ENCODE data around the gene SALL2.
"Not testable (repeated sequence)": the region's sequence is repeated elsewhere in the genome, so short reads cannot be mapped to it uniquely, and the experiment has no call there.

The SALL2 gene

DNA sequence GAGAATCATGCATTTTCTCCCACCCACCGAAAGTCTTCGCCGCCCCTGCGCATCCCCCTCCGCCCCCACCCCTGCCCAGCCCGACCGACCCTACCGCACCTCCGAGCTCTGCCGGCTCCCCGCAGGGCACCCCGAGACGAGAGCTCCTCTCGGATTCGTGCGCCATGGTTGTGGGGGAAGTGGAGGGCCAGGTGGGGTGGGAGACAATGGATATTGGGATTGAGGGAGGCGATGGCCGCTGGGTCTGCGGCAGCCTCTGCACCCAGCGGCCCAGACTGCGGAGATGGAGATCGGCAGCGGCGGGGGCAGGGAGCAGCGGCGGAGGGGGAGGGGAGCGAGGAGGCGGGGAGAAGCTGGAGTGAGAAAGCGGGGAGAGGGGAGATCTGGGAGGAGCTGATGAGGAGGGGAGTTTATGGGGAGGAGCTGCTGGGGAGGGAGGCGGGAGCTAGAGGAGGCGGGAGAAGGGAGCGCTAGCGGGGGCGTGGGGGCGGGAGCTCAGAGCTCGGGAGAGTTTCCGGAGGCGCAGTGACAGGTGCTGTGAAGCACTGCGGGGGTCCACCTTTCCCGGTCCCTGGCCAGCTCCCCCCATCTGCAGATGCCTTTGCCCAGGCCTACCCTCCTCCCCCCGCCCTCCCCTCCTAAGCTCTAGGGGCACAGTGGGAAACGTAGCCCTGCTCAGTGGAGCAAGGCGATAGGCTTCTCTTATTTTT lies at the start of gene SALL2:
SALL2 (minus strand) TSS at position 385 of the 710 bp plus-strand sequence; CDS start at position 166, 219 bp downstream.
- peak; percentile 22 for DNase-seq (ENCODE audit: low spot score)

DNA sequence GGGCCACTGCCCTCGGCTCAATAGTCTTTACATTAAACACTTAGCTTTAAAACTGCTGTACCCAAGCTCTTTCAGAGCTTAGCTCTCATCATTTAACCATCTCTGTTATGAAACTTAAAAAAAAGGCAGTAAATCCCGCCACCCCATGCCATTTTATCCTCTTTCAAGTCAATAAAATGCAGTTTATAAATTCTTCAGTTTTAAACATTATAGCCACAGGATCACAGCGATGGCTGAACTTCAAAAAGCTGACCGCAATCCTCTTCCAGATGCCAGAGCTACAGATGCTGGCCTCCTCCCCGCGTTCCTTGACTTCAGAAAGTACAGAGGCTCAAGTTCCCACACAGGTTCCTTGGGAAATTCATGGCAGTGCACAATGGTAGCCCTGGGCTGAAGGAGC lies 49.5 kb upstream of the SALL2 start:
- DNase-seq (ENCODE audit: low spot score): no peak

DNA sequence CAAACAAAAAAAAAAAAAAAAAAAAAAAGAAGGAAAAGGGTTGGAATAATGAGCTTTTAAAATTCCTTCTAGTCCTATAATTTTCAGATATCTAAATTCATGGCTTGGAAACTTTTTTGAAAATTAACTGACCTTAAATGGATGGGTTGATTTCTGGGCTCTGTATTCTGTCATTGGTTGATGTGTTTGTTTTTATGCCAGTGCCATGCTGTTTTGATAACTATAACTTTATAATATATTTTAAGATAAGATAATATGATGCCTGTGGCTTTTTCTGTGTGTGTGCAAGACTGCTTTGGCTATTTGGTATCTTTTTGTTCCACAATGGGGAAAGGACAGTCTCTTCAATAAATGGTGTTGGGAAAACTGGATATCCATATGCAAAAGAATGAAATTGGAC lies 46.5 kb upstream of the SALL2 start:
- DNase-seq (ENCODE audit: low spot score): no peak

DNA sequence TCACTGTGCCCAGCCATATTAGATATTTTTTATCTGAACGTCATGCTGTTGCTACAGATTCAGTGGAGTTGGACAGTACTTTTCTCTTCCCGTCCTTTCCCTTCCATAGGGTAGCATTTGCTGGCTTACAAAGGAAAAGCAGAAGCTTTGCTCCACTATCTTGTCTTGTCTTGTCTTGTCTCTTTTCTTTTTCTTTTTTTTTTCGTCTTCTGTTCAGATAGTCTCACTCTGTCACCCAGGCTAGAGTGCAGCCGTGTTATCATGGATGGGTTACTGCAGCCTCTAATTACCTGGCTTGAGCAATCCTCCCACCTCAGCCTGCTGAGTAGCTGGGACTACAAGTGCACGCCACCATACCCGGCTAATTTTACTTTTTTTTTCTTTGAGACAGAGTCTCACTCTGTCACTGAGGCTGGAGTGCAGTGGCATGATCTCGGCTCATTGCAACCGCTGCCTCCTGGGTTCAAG lies 32.6 kb upstream of the SALL2 start:
- DNase-seq (ENCODE audit: low spot score): no peak

DNA sequence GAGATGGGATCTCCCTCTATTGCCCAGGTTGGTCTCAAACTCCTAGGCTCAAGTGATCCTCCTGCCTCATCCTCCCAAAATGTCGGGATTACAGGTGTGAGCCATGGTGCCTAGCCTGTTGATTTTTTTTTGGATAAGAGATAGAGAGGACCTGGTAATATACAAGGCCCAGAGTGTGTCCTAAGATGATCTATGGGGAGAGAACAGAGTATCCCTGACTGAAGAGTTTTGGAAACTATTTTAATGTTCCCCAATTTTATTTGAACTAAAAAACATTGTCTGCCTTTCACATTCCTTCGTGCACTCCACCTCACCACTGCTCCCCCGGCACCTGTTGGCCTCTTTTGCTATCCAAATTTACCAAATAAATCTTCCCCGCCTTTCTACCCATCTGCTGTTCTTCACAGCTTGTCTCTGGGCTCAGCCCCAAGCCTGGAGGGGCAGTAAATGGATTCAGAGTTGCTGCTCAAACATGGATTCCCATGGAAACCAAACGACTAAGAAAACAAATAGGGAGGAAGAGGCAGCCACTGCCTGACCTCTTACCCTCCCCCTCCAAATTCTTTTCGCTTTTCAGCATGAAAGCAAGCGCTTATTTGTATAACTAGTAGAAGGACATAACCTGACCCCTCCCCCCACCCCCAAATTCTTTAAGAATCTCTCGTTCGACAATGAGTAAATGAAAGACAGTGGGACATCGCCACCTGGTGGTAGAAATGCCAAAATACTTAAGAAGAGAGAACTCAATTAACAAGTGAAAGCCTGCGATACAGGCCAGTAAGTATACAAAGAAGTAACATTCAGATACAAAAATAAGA lies 31.1 kb upstream of the SALL2 start:
- peak; percentile 71 for DNase-seq (ENCODE audit: low spot score)

DNA sequence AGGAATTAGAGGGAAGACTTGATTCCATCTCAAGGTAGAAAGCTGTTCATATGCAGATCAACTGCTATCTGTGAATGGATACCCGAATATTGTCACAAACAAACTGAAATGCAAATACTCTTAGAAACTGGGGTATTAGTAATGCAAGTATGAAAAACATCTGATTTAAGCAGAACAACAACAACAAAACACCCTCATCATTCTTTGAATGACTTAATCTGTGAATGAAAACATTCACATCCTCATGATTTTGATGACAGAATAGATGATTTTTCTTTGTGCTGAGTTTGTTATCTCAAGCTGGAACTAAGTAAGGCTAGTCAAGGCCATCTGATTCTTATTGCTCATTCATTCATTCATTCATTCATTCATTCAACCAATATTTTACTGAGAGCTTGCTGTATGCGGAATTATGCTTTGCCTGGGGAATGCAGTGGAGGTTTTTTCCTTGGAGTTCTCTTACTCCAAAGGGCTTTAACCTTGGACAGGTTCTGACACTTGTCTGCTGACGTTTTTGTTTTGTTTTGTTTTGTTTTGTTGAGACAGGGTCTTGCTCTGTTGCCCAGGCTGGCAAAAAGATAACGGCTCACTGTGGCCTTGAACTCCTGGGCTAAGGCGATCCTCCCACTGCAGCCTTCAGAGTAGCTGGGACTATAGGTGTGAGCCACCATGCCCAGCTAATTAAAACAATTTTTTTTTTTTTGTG lies 30.4 kb upstream of the SALL2 start:
- no peak for DNase-seq (ENCODE audit: low spot score)

DNA sequence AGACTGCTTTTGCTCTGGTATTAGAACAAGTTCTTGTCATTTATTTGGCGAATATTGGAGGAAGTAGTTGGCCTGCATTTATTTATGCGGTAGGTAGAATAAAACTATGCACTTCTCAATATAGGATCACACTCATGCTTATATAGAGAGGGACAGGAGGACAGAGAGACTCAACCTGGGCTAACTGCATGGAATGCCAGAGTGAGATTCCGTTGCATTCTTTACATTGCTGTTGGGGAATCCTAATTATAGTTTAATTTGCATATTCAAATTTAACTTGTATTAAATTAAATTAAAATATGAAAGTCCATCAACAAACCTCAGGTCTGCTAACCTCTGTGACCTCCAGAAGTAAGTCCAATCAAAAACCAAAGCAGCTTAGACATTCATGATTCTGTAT lies 27.1 kb upstream of the SALL2 start:
- DNase-seq (ENCODE audit: low spot score): no peak

DNA sequence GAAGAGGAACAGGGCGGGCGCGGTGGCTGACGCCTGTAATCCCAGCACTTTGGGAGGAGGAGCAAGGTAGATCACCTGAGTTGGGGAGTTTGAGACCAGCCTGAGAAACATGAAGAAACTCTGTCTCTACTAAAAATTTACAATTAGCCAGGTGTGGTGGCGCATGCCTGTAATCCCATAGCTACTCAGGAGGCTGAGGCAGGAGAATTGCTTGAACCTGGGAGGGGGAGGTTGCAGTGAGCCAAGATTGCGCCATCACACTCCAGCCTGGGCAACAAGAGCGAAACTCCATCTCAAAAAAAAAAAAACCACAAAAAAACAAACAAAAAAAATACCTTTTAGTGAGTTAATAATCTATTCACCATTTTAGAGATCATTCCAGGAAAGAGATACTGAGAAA lies 18.4 kb upstream of the SALL2 start:
- DNase-seq (ENCODE audit: low spot score): not testable (repeated sequence)

DNA sequence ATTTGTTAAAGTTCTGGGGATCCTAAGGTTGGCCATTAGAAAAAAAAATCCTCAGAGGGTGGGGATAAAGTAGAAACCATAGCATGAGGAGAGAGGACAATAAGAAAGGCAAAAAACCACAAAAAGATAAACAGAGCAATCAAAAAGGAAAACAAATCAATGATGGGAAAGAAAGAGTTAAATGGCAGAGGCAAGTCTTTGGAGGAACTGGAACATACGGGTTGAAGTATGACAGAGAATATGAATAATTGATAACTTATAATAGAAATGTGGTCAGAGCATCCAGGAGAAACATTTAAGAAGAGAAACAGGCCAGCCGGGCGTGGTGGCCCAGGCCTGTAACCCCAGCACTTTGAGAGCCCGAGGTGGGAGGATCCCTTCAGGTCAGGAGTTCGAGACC lies 17.8 kb upstream of the SALL2 start:
- no peak for DNase-seq (ENCODE audit: low spot score)

DNA sequence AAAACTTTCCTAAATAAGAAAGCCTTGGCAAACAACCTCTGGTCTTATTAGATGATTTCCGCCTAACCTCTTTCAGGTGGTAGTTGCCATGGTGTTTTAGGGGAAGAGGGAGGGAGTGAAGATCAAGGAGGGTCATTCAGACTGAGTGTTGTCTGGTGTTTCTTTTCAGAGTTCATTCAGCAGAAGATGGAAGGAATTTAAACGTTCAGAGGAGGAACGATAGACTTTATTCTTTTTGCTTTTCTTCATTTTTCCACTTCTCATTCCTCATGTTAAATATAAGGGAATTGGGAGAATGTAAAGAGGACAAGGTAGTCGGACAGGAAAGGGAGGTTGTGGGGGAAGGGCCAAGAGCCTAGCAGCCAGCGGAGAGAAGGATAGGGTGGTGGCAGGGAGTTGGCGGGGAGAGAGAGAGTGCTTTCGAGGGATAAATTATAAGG lies 17.4 kb upstream of the SALL2 start:
- no peak for DNase-seq (ENCODE audit: low spot score)

DNA sequence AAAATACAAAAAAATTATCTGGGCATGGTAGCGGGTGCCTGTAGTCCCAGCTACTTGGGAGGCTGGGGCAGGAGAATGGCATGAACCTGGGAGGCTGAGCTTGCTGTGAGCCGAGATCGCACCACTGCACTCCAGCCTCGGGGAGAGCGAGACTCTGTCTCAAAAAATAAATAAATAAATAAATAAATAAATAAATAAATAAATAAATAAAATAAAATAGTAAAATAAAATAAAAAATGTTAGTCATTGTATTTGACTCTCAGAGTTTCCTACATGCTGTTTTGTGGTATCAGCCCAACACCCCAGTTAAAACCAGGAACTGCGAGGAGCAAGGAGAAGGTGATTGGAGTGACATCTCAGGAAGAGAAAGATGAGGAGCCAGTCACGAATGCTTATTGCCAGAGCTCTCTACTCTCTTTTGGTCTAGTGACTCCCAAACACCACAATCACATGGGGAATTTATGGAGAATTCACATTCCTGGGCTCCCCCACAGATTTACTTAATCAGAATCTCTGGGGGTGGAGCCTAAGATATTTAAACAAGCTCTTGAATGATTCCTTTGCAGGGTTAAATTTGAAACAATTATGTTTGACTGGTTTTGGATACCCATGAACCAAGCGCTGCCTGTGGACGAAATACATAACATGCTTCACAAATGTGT lies 15.4 kb upstream of the SALL2 start:
- no peak for DNase-seq (ENCODE audit: low spot score)

DNA sequence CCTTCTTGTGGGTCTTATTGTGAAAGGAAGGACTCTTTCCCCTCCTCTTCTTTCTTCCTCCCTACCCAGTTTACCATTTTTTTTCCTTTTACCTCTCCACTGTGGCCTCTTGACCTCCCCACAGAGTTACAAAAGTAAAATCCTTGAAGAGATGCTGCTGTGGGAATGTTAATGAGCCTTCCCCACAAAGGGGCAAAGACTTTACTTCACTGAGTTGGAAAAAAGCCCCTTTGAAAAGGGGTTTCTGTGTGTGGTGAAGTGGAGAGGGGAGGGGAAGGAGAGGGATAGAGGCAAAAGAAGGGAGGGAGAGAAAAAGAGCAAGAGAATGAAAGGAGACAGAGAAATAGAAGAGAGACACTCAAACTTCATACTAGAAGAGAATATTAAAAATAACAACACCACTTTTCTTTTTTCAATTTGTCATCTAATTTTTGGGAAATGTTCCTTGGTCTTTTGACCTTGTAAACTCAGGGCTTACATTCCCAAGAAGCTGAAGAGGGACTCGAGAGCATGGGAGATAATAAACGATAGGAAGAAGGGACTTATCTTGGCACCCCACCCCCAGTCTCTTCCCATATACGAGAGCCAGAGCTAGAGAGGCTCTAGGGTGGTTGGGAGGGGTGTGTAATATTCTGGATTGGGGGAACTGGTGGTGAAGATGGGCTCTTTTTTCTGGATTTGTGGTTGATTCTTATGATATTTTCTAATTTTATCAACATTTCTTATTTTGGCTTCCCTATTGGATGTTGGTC lies 13.2 kb upstream of the SALL2 start:
- DNase-seq (ENCODE audit: low spot score): no peak

DNA sequence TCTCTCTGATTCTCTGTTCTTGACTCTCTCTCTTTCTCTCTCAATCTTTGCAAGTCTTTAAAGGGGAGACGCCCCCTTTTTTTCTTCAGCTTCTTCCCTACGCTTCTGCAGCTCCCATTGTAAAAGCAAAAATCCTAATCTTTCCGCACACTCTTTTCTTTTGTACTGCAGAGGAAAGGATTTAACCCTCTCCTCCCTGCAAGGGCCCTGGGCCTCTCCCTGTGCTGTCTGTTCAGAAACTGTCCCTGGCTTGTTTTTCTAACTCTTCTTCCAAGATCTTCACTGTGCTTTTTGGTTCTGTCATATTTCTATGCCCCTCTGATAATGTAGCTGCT lies 10.9 kb upstream of the SALL2 start:
- DNase-seq (ENCODE audit: low spot score): no peak

DNA sequence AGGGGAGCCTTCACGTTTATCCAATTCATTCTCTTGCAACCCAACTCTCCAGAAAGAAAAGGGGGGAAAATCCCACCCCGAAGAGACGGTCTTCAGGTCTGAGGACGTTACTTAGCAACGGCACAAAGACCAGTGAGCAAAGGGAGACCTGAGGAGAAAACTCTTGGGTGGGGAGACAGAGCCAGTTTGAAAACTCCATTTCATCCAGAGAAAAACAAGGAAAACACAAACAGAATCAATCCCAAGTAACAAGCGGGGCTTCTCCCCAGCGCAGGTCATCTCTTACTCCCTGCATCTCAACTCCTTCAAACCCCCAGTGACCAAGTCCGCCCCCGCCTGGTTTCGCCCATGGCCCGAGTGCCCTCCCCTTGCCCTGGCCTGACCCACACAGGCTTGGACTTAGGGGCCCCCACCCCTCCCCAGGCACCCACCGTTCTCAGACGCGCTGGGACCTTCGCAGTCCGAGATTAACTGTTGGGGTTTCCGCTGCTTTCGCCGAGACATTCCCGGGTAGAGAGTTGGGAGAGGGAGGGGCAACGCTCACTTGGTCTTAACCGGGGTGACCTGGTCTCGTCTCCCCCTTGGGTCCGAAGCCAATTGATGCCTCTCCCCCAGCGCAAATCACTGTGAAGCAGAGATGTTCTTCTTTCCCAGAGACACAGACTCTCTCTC lies 10.4 kb upstream of the SALL2 start:
- DNase-seq (ENCODE audit: low spot score): no peak

DNA sequence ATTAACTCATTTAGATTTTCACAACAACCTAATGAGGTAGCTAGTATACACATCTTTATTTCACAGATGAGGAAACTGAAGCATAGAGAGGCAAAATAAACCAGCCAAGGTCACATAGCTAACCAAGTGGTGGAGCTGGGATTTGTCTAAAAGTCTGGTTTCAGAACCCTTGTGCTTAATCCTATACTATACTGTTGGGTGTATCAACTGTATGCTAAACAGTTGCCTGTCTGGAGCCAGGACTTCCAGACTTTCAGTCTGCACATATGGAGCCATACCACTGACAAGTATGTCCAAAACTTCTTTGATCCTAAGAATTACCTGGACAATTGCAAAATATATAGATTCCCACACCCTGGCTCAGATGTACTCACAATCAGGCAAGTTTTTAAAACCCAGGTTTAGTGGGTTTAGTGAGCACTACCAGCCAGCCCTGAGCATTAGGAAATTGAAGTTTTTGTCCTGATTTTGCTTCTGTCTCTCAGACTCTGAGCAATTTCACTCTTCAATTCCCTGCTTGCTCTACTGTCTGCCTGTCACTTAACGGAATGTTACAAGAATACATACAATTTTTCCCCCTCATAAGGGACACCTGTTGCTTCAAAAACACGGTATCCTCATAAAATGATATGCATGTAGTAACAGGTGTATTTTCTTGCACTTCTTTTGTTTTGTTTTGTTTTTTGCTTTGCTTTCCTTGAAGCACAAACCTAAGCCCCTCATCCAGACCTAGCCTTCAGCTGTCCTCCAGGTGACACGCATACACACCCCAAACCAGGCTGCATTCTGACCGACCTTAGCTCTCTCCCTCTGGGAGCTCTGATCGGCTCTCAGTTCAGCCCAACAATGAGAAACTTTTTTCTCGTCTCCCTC lies 9.6 kb upstream of the SALL2 start:
- no peak for DNase-seq (ENCODE audit: low spot score)

DNA sequence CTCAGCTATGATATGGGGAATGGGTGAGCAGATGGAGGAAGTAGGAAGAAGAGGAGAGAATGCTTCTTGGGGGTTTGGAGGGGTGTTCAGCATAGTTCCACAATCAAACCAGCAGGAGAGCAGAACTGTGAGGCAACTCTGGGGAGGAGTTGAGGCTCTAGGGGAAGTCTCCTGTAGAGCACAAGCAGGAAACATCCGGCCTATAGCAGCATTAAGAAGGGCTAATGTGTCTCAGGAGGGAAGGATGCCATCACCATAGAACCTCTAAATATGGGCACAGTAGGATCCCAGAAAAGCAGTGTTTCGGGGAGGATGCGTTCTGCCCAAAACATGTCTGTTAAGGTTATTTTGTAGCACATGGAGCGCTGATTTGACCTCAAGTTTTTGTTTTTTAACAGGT lies 8.4 kb upstream of the SALL2 start:
- DNase-seq (ENCODE audit: low spot score): no peak

DNA sequence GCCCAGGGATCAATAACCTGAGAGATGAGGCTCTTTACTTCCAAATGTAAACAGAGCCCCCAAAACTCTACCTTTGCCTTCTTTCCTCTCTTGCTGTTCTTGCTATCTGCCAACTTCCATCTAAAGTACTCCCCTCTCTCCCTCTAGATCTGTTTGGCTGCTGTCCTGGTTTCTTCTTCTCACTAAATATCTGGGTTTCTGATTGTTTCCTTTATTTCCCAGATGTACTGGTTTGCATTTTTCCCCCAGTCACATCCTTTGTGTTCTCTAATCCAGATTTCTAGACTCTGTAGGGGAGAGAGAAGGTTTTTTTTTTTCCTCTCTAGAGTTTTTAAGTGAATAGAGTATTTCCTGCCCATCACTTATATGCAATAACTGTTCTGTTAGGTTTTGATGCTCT lies 7.1 kb upstream of the SALL2 start:
- DNase-seq (ENCODE audit: low spot score): no peak

DNA sequence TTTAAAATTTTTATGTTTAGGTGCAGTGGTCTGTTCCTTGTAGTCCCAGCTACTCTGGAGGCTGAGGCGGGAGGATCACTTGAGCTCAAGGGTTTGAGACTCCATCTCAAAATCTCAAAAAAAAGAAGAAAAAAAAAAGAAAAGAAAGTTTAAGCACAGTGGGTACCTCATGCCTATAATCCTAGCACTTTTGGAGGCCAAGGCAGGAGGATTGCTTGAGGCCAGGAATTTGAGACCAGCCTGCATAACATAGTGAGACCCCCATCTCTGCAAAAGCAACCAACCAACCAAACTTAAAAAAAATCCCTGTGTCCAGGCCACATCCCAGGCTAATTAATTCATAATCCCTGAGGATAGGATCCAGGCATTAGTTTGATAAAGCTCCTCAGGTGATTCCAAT lies 3.4 kb upstream of the SALL2 start:
- DNase-seq (ENCODE audit: low spot score): no peak

DNA sequence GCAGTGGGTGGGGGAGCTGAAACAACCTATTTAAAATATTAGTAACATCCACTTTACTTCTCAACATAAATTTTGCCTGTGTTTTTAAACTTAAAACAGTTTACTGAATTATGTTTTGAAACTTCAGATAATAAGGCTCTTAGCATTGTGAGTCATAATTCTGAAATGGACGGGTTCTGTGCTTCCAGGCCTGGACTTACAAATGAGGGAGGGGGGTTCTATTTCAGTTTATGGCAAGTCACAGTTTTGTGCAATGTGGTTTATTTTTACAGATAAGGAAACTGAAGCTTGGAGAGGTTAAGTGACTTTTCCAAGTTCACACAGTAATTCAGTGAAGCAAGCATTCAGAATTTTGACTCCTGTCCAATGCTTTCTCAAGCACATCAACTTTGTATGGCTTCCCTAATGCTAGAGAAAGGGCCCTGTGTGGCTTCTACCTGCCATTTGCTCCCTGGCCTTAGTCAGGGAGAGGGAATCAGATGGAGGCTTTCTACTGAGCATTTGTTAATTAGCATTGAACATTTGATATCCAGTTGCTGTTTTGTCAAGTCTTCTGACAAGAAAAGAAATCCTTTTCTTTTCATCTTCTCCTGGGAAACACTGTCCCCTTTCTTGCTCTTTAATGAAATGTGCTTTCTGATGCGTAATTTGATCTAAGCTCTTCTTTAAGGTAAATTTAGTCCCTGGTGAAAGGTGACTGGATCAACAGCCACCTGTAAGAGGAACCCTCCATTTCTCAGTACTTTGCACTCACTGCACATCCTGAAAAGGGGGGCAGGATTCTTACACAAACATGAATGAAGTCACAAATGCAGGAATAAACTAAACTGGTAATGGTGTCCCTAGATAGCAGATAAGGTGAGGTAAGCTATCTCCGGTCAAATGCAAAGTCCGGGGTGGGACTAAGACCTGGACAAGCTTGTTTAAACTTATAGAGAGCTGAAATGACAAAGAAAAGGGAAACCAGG lies 2.5 kb upstream of the SALL2 start:
- no peak for DNase-seq (ENCODE audit: low spot score)
